SU-DHL-6 (cell line): Measurements from ENCODE around the gene MAPT.

Source experiments
- H2AFZ ChIP-seq: fragments of 200-600 bp; sonication (generic); 2 replicates; pipeline ENCODE4 v1.6.1; 2014; ENCODE audit warnings: low read depth, mild to moderate bottlenecking, moderate library complexity, mixed read lengths, antibody characterized with exemption, low read length; ENCODE audit not compliant: severe bottlenecking
- H3F3A ChIP-seq: fragments of 200-600 bp; shearing (Covaris generic); 2 replicates; pipeline ENCODE4 v1.6.0; 2016; ENCODE audit warnings: antibody characterized with exemption, mild to moderate bottlenecking; ENCODE audit not compliant: insufficient read depth
- H3K27ac ChIP-seq: fragments of 200-600 bp; sonication (generic); 2 replicates; pipeline ENCODE4 v1.5.1; 2016; ENCODE audit warnings: low read depth, mild to moderate bottlenecking, low read length, moderate library complexity, mixed read lengths
- H3K27me3 ChIP-seq: fragments of 200-600 bp; sonication (generic), shearing (Covaris generic); 2 replicates; pipeline ENCODE4 v1.6.0; 2014; ENCODE audit warnings: mild to moderate bottlenecking, low read length
- H3K36me3 ChIP-seq: fragments of 200-600 bp; sonication (generic); 2 replicates; pipeline ENCODE4 v1.6.1; 2014; ENCODE audit warnings: mild to moderate bottlenecking, low read length, mixed read lengths
- H3K4me2 ChIP-seq: fragments of 300-600, 200-600 bp; shearing (Covaris generic), sonication (generic); 2 replicates; pipeline ENCODE4 v1.6.0; 2014; ENCODE audit warnings: low read length, low read depth, mild to moderate bottlenecking; ENCODE audit not compliant: poor library complexity, severe bottlenecking
- H3K4me3 ChIP-seq: fragments of 200-600 bp; sonication (generic); 2 replicates; pipeline ENCODE4 v1.5.1; 2014; ENCODE audit warnings: antibody characterized with exemption, low read length, mild to moderate bottlenecking, mixed read lengths; ENCODE audit not compliant: insufficient read depth, poor library complexity, severe bottlenecking
- H3K79me2 ChIP-seq: fragments of 200-600 bp; sonication (generic); 2 replicates; pipeline ENCODE4 v1.6.1; 2014; ENCODE audit warnings: mild to moderate bottlenecking, low read length, moderate library complexity; ENCODE audit not compliant: insufficient read depth
- H3K9ac ChIP-seq: fragments of 200-600 bp; sonication (generic); 2 replicates; pipeline ENCODE4 v1.7.0; 2014; ENCODE audit warnings: mild to moderate bottlenecking, low read length
- H3K9me2 ChIP-seq: fragments of 200-600 bp; sonication (generic); replicated peaks from 2 replicates; pipeline ENCODE4 v1.6.1; 2014; ENCODE audit warnings: low read length; ENCODE audit not compliant: insufficient read depth
- H3K9me3 ChIP-seq: fragments of 200-600 bp; sonication (generic); 2 replicates; pipeline ENCODE4 v1.6.1; 2014; ENCODE audit warnings: low read length, mixed read lengths; ENCODE audit not compliant: insufficient read depth
- H4K20me1 ChIP-seq: fragments of 200-600 bp; sonication (generic); 2 replicates; pipeline ENCODE4 v1.6.1; 2014; ENCODE audit warnings: low read depth, mild to moderate bottlenecking, antibody characterized with exemption, low read length, moderate library complexity, mixed read lengths
- EZH2phosphoT487 ChIP-seq: fragments of 200-600 bp; sonication (generic), shearing (Covaris generic); conservative IDR thresholded peaks from 2 replicates; pipeline ENCODE4 v1.6.1; 2018; ENCODE audit warnings: mild to moderate bottlenecking, antibody characterized with exemption, low read length, moderate library complexity, mixed read lengths
- TF ChIP-seq, protein P1 (sequence below): fragments of 200-600 bp; sonication (generic); IDR thresholded peaks from one replicate; pipeline ENCODE4 v1.5.1; 2017; ENCODE audit warnings: antibody characterized with exemption, mild to moderate bottlenecking, low read length, moderate library complexity; ENCODE audit not compliant: insufficient read depth, poor library complexity, severe bottlenecking

The MAPT gene

DNA sequence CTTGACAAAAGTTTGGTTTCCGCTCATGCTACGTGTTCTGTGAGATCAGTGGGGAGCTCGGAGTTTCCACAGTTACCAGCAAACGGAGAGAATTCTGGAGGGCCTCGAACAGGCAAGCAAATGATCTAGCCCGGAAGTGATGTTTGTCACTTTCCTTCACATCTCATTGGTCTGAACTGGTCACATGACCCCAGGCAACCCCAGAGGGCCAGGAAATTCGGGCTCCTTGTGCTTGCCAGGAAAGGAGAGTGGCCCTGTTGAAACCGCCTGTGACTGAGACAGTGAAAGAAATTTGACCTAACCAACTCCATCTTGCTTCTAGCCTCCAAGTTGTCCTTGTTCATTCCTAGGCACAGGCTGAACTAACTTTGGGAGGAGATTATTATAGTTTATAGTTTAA, 26.7 kb upstream of the MAPT start:
- no peak overlapping the region for H3K4me2 ChIP-seq
- H3K9ac ChIP-seq = no peak overlapping the region
- H3K9me3 ChIP-seq = no peaks in the 10 kb centered on the region
- H4K20me1 ChIP-seq = no peaks in the 10 kb centered on the region
- H3K4me3 ChIP-seq = no peak overlapping the region
- no peak overlapping the region for H3K27ac ChIP-seq
- TF ChIP-seq EZH2phosphoT487 = no peak
- TF ChIP-seq, protein P1, sequence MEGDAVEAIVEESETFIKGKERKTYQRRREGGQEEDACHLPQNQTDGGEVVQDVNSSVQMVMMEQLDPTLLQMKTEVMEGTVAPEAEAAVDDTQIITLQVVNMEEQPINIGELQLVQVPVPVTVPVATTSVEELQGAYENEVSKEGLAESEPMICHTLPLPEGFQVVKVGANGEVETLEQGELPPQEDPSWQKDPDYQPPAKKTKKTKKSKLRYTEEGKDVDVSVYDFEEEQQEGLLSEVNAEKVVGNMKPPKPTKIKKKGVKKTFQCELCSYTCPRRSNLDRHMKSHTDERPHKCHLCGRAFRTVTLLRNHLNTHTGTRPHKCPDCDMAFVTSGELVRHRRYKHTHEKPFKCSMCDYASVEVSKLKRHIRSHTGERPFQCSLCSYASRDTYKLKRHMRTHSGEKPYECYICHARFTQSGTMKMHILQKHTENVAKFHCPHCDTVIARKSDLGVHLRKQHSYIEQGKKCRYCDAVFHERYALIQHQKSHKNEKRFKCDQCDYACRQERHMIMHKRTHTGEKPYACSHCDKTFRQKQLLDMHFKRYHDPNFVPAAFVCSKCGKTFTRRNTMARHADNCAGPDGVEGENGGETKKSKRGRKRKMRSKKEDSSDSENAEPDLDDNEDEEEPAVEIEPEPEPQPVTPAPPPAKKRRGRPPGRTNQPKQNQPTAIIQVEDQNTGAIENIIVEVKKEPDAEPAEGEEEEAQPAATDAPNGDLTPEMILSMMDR = no peak
- no peaks in the 10 kb centered on the region for H3K36me3 ChIP-seq
- H3F3A ChIP-seq = no peaks in the 10 kb centered on the region
- no peaks in the 10 kb centered on the region for H3K9me2 ChIP-seq
- no peaks in the 10 kb centered on the region for H3K79me2 ChIP-seq
- H2AFZ ChIP-seq = no peak overlapping the region
- H3K27me3 ChIP-seq = no peaks in the 10 kb centered on the region

DNA sequence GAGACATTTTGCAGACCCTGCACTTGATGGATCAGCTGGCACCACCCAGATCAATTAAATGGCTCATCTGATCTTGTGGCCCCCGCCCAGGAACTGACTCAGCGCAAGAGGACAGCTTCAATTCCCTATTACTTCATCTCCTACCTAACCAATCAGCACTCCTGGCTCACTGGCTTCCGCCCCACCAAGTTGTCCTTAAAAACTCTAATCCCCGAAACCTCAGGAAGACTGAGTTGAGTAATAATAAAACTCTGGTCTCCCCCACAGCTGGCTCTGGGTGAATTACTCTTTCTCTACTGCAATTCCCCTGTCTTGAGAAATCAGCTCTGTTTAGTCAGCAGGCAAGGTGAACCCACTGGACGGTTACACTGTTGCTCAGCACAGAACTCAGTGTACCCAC, 26.1 kb upstream of the MAPT start:
- H2AFZ ChIP-seq = no peak overlapping the region

DNA sequence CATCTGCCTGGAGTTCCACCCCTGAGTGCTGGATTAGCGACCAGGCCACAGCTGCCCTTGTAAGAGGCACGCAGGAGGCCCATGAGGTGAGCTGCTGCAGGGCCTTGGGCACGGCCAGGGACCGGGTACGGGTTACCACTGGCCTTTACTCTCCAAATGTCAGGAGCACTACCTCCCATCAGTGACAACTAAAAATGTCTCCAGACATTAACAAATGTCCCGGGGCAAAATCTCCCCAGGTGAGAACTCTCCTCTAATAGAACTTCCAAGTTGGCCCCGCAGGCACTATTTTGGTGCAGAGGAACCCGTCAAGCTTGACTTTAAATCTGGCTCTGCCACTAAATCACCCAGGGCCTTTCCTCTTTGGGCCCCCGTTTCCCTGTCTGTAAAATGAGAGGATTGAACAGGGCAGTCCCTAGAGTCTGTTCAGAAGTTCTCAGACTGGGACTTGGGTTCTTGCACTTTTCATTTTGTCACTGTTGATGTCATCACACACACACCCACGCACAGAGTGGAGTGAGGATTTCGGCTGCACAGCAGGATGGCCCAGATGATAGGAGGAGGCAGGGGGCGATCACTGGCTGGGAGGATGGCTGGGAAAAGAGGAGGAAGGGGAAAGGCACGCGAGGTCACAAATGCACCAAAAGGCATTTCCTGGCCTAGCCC, 24.5 kb upstream of the MAPT start:
- Histone ChIP-seq H3K27me3 (no peaks in the 10 kb centered on the region), H3K4me2 (no peak overlapping the region), H4K20me1 (no peaks in the 10 kb centered on the region), H3K4me3 (no peak overlapping the region), H2AFZ (no peak overlapping the region), H3K9ac (no peak overlapping the region), H3K36me3 (no peaks in the 10 kb centered on the region), H3K9me2 (no peaks in the 10 kb centered on the region), H3K9me3 (no peaks in the 10 kb centered on the region), H3F3A (no peaks in the 10 kb centered on the region), H3K79me2 (no peaks in the 10 kb centered on the region), H3K27ac (no peak overlapping the region)
- TF ChIP-seq, protein P1 = no peak
- TF ChIP-seq EZH2phosphoT487 = no peak

More for the DNA sequence above, 26.1 kb upstream of the MAPT start:
- no peaks in the 10 kb centered on the region for H4K20me1 ChIP-seq
- H3K79me2 ChIP-seq = no peaks in the 10 kb centered on the region
- no peaks in the 10 kb centered on the region for H3K36me3 ChIP-seq
- no peaks in the 10 kb centered on the region for H3K9me3 ChIP-seq
- no peaks in the 10 kb centered on the region for H3F3A ChIP-seq
- H3K4me3 ChIP-seq = no peak overlapping the region
- H3K9ac ChIP-seq = no peak overlapping the region
- no peaks in the 10 kb centered on the region for H3K27me3 ChIP-seq
- H3K9me2 ChIP-seq = no peaks in the 10 kb centered on the region
- TF ChIP-seq EZH2phosphoT487 = no peak
- TF ChIP-seq, protein P1 = no peak
- H3K4me2 ChIP-seq = no peak overlapping the region
- no peak overlapping the region for H3K27ac ChIP-seq
